GM12878 (cell line): ENCODE data around the gene FRMD3. TPM values are rescaled to one million over a fixed set of nuclear protein-coding genes. Genes with fewer than 3 reads are reported as not detected.

Experiments
- ATAC-seq: fragments of 200-7000 bp; cut with Tn5 transposase; 3 replicates; pipeline ENCODE4 v1.9.1; 2020; ENCODE audit warnings: mild to moderate bottlenecking, moderate library complexity
- BruUV-seq: library from RNA; stranded (reverse); fragments of 400-500 nt; replicated peaks from 2 replicates; lab custom pipeline; 2021; lab: Mats Ljungman, UMichigan
- CTCF ChIA-PET: fragments of 300-600 bp; sonication (Branson Sonifier 250); formaldehyde crosslinking; extraction: SDS; loops from one replicate; lab custom pipeline; 2021; ENCODE audit warnings: inconsistent platforms; lab: Yijun Ruan, JAX
- POLR2A ChIA-PET: fragments of 350-600 bp; formaldehyde crosslinking; extraction: SDS; loops from one replicate; lab custom pipeline; 2021; ENCODE audit warnings: inconsistent platforms; lab: Charles Lee
- RAD21 ChIA-PET: fragments of 300-600 bp; sonication (Branson Sonifier 250); formaldehyde crosslinking; loops from one replicate; lab custom pipeline; 2023; ENCODE audit warnings: antibody characterized with exemption; ENCODE audit not compliant: unreplicated experiment; lab: Charles Lee
- SMC1A ChIA-PET: fragments of 300-600 bp; sonication (Branson Sonifier 250); formaldehyde crosslinking; loops from one replicate; lab custom pipeline; 2023; ENCODE audit not compliant: unreplicated experiment, uncharacterized antibody; lab: Charles Lee
- DNase-seq: peaks from one replicate; pipeline ENCODE4 v3.0.0-alpha.2; 2011; ENCODE audit warnings: low read depth, low spot score
- FAIRE-seq: peaks from 3 replicates; lab custom pipeline; 2011; peaks lifted over from hg19 to GRCh38; lab: Jason Lieb, UNC
- H2AFZ ChIP-seq: 2 replicates; pipeline ENCODE4 v1.6.0; 2011; ENCODE audit warnings: low read depth, low read length, control low read depth; ENCODE audit not compliant: control insufficient read depth
- H3K27ac ChIP-seq: 2 replicates; pipeline ENCODE4 v1.5.1; 2011; ENCODE audit warnings: control low read depth; ENCODE audit not compliant: control insufficient read depth, insufficient read depth
- H3K27me3 ChIP-seq, 2 experiments: replicated peaks in 1 of 2; 2 replicates each; pipeline versions ENCODE4 v1.6.0 to v1.6.1; 2011; ENCODE audit warnings: low read length in 1 of 2; ENCODE audit not compliant: control insufficient read depth in 2 of 2, insufficient read depth in 2 of 2
- H3K36me3 ChIP-seq, 2 experiments: 2 replicates each; pipeline ENCODE4 v1.5.1; 2011; ENCODE audit warnings: low read length in 1 of 2; ENCODE audit not compliant: control insufficient read depth in 2 of 2, insufficient read depth in 2 of 2
- H3K4me1 ChIP-seq: 2 replicates; pipeline ENCODE4 v1.6.1; 2011; ENCODE audit warnings: mild to moderate bottlenecking, low read length, moderate library complexity, mixed read lengths; ENCODE audit not compliant: control insufficient read depth, insufficient read depth
- H3K4me2 ChIP-seq: 2 replicates; pipeline ENCODE4 v1.6.0; 2011; ENCODE audit warnings: control low read depth; ENCODE audit not compliant: control insufficient read depth, insufficient read depth
- H3K4me3 ChIP-seq: fragments of 200-600 bp; sonication (generic); 2 replicates; pipeline ENCODE4 v1.5.1; 2016
- H3K79me2 ChIP-seq: 2 replicates; pipeline ENCODE4 v1.6.0; 2011; ENCODE audit warnings: low read length; ENCODE audit not compliant: control insufficient read depth, insufficient read depth
- H3K9ac ChIP-seq: 2 replicates; pipeline ENCODE4 v1.8.0; 2011; ENCODE audit warnings: low read length, control low read depth, mixed read lengths; ENCODE audit not compliant: control insufficient read depth, insufficient read depth
- H3K9me3 ChIP-seq: replicated peaks from 3 replicates; pipeline ENCODE4 v1.5.1; 2011; ENCODE audit warnings: mild to moderate bottlenecking, low read length; ENCODE audit not compliant: control insufficient read depth, insufficient read depth
- H4K20me1 ChIP-seq: 2 replicates; pipeline ENCODE4 v1.6.0; 2011; ENCODE audit not compliant: control insufficient read depth, insufficient read depth
- ATF2 ChIP-seq: IDR thresholded peaks from 2 replicates; pipeline ENCODE4 v1.6.1; 2012; ENCODE audit warnings: low read length, inconsistent platforms
- CHD1 ChIP-seq: IDR thresholded peaks from 2 replicates; pipeline ENCODE4 v1.6.1; 2012; ENCODE audit warnings: low read depth, low read length, improper control_type of control experiment
- CTCF ChIP-seq, 3 experiments: IDR thresholded peaks in 2 of 3; conservative IDR thresholded peaks in 1 of 3; 2 replicates each; pipeline ENCODE4 v1.5.1; 2011; ENCODE audit warnings: low read depth in 3 of 3, low read length in 3 of 3, mild to moderate bottlenecking in 3 of 3, control low read depth in 2 of 3, moderate library complexity in 2 of 3, inconsistent platforms in 1 of 3, mixed read lengths in 1 of 3; ENCODE audit not compliant: control insufficient read depth in 2 of 3, insufficient read depth in 1 of 3; ENCODE audit errors: extremely low read depth in 1 of 3
- ESRRA ChIP-seq: IDR thresholded peaks from 2 replicates; pipeline ENCODE4 v1.6.1; 2012; ENCODE audit warnings: mild to moderate bottlenecking, low read length, improper control_type of control experiment
- EZH2 ChIP-seq: IDR thresholded peaks from 2 replicates; pipeline ENCODE4 v1.6.1; 2012; ENCODE audit warnings: low read depth, mild to moderate bottlenecking, control low read depth, inconsistent platforms, low read length, borderline replicate concordance; ENCODE audit not compliant: control insufficient read depth
- FOXK2 ChIP-seq: fragments of 450-650 bp; IDR thresholded peaks from 2 replicates; pipeline ENCODE4 v1.6.1; 2017; ENCODE audit warnings: mild to moderate bottlenecking, moderate library complexity
- MXI1 ChIP-seq: fragments of 150-350 bp; IDR thresholded peaks from 2 replicates; pipeline ENCODE4 v1.6.1; 2011; ENCODE audit warnings: low read depth, mild to moderate bottlenecking, inconsistent platforms, low read length, improper control_type of control experiment
- MYB ChIP-seq: fragments of 150-350 bp; IDR thresholded peaks from 2 replicates; pipeline ENCODE4 v1.6.1; 2014; ENCODE audit warnings: mild to moderate bottlenecking, low read depth, low read length, borderline replicate concordance
- NFXL1 ChIP-seq: fragments of 450-650 bp; IDR thresholded peaks from 2 replicates; pipeline ENCODE4 v1.6.1; 2017; ENCODE audit warnings: antibody characterized with exemption, mild to moderate bottlenecking, borderline replicate concordance
- NFYB ChIP-seq: IDR thresholded peaks from 2 replicates; pipeline ENCODE4 v1.6.1; 2011; ENCODE audit warnings: low read depth, mild to moderate bottlenecking, low read length, improper control_type of control experiment, moderate library complexity; ENCODE audit not compliant: insufficient read depth
- PAX8 ChIP-seq: fragments of 450-650 bp; IDR thresholded peaks from 2 replicates; pipeline ENCODE4 v1.6.1; 2017; ENCODE audit warnings: mild to moderate bottlenecking, moderate library complexity
- POLR2A ChIP-seq: IDR thresholded peaks from 2 replicates; pipeline ENCODE4 v1.6.1; 2011; ENCODE audit warnings: low read depth, mild to moderate bottlenecking, low read length
- RCOR1 ChIP-seq: conservative IDR thresholded peaks from 2 replicates; pipeline ENCODE4 v1.6.1; 2012; ENCODE audit warnings: low read depth, low read length, improper control_type of control experiment
- RFX5 ChIP-seq: IDR thresholded peaks from 2 replicates; pipeline ENCODE4 v1.6.1; 2011; ENCODE audit warnings: low read depth, low read length, improper control_type of control experiment
- SUPT20H ChIP-seq: IDR thresholded peaks from 2 replicates; pipeline ENCODE4 v1.6.1; 2011; ENCODE audit warnings: low read depth, mild to moderate bottlenecking, low read length, moderate library complexity, borderline replicate concordance; ENCODE audit not compliant: control insufficient read depth
- ZNF207 ChIP-seq: fragments of 450-650 bp; IDR thresholded peaks from 2 replicates; pipeline ENCODE4 v1.6.1; 2014; ENCODE audit warnings: antibody characterized with exemption, mild to moderate bottlenecking, borderline replicate concordance
- WGBS: methylation state at CpG from one replicate; pipeline ENCODE4 v1.1.6; 2016; ENCODE audit warnings: low lambda C conversion rate; ENCODE audit not compliant: insufficient replicate concordance, insufficient coverage; ENCODE audit errors: missing lambda C conversion rate; 5-methylcytosine and 5-hydroxymethylcytosine counted together
- in situ Hi-C: fragments of 300-500 bp; cut with MboI; formaldehyde crosslinking; loops from 9 replicates; pipeline ENCODE4 v1.14.3; 2018; ENCODE audit warnings: mixed read lengths
- intact Hi-C: fragments of 100-400 bp; cut with micrococcal nuclease; formaldehyde crosslinking; loops from one replicate; pipeline ENCODE4 v1.14.2; 2022; ENCODE audit not compliant: unreplicated experiment
- polyA plus RNA-seq, 11 experiments: library from polyadenylated mRNA; depleted of rRNA in 4 of 11; unstranded in 6 of 11; stranded (reverse) in 5 of 11; fragments of >200 nt; fragmentation: Nextera tagmentation in 4 of 11; fragmentation: Illumina TruSeq in 1 of 11; extraction: Ambion mirVana in 4 of 11; extraction: Trizol in 1 of 11; gene quantifications; 1 replicate in 1 of 11; 2 replicates in 10 of 11; pipeline versions ENCODE4 v1.2.1 to v1.2.3, GENCODE V29; 2011 to 2016; ENCODE audit warnings: inconsistent platforms in 2 of 11, missing spikeins in 2 of 11, low read depth in 1 of 11
- total RNA-seq, 4 experiments: library from RNA; depleted of rRNA in 3 of 4; stranded (reverse); fragments of >200 nt in 3 of 4; fragmentation: Illumina TruSeq in 1 of 4; extraction: Trizol in 1 of 4; gene quantifications; 2 replicates each; pipeline versions ENCODE4 v1.2.1 to v1.2.3, GENCODE V29; 2013 to 2021
- TF ChIP-seq, protein P1 (sequence below): IDR thresholded peaks from 2 replicates; pipeline ENCODE4 v1.6.1; 2012; ENCODE audit warnings: low read depth, low read length, improper control_type of control experiment
- TF ChIP-seq, protein P2 (sequence below): fragments of 450-650 bp; conservative IDR thresholded peaks from 2 replicates; pipeline ENCODE4 v1.6.1; 2017; ENCODE audit warnings: mild to moderate bottlenecking, moderate library complexity

Gene FRMD3
- total and polyA plus RNA-seq, 10 of the 15 experiments (the other 5 are each of a cell fraction or from before 2014, with no cell fraction given): 0.04 to 0.68 (median 0.21) TPM; not detected in 1

DNA sequence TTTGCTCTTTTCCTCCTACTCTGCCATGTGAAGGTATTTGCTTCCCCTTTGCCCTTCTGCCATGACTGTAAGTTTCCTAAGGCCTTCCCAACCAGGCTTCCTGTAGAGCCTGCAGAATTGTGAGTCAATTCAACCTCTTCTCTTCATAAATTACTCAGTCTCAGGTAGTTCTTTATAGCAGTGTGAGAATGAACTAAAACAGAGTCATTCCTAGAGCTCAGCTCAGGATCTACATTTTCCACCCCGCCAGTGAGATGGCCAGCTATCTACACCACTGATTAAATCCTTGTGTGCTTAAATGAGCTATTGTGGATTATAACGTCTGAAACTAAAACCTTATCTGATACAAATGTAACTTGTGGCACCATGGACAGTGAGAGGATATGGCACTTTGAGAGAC, 55.0 kb downstream of the FRMD3 start (continued):
- TF ChIP-seq, protein P1, sequence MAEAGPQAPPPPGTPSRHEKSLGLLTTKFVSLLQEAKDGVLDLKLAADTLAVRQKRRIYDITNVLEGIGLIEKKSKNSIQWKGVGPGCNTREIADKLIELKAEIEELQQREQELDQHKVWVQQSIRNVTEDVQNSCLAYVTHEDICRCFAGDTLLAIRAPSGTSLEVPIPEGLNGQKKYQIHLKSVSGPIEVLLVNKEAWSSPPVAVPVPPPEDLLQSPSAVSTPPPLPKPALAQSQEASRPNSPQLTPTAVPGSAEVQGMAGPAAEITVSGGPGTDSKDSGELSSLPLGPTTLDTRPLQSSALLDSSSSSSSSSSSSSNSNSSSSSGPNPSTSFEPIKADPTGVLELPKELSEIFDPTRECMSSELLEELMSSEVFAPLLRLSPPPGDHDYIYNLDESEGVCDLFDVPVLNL: no peak
- no peak for TF ChIP-seq MYB
- TF ChIP-seq MXI1: no peak
- TF ChIP-seq NFXL1: no peak
- no peak for TF ChIP-seq PAX8
- no peak for TF ChIP-seq ESRRA
- no peak for TF ChIP-seq SUPT20H
- no peak for TF ChIP-seq NFYB
- no peak for TF ChIP-seq POLR2A
- TF ChIP-seq CTCF (IDR thresholded peaks at IDR 0.05 in 2 of 3, conservative IDR thresholded peaks at IDR 0.05 in 1 of 3; ENCODE audit: control insufficient read depth in 2 of 3, extremely low read depth in 1 of 3, insufficient read depth in 1 of 3, low read depth in 3 of 3, low read length in 3 of 3): no peak

DNA sequence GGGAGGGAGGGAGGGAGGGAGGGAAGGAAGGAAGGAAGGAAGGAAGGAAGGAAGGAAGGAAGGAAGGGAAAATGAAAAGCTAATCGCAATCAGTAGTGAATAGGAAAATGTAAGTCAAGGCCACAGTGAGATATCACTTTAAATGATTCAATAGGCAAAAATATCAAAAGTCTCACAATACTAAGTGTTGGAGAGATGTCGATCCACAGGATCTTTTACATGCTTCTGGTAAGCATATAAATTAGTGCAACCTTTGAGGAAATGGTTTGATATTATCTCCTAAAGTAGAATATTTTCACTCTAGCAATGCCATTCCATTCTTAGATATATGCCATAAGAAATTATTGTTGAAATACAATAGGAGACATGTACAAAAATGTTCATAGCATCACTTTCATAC, 58.4 kb downstream of the FRMD3 start:
- H2AFZ ChIP-seq: no peak overlapping the region
- H3K27me3 ChIP-seq: no peaks in the 10 kb centered on the region
- H3K27ac ChIP-seq: no peak overlapping the region
- H3K4me2 ChIP-seq: no peak overlapping the region
- no peaks in the 10 kb centered on the region for H4K20me1 ChIP-seq
- H3K9ac ChIP-seq: no peak overlapping the region
- FAIRE-seq (no peak), ATAC-seq (no peak), DNase-seq (no peak)
- 48% methylated on average over 2 of the region's 2 CpGs for WGBS
- no peak overlapping the region for H3K4me3 ChIP-seq
- POLR2A ChIA-PET: no interaction called here
- no peaks in the 10 kb centered on the region for H3K36me3 ChIP-seq
- no TSS peak for BruUV-seq
- intact Hi-C loops (no loop called here), in situ Hi-C loops (no loop called here)
- RAD21 ChIA-PET: no interaction called here
- no peaks in the 10 kb centered on the region for H3K79me2 ChIP-seq
- no peaks in the 10 kb centered on the region for H3K9me3 ChIP-seq
- no peak for TF ChIP-seq ZNF207
- no peak for TF ChIP-seq RCOR1
- no peak for TF ChIP-seq RFX5
- TF ChIP-seq ATF2: no peak
- TF ChIP-seq FOXK2: no peak
- TF ChIP-seq CHD1: no peak
- no peak for TF ChIP-seq EZH2
- TF ChIP-seq, protein P2, sequence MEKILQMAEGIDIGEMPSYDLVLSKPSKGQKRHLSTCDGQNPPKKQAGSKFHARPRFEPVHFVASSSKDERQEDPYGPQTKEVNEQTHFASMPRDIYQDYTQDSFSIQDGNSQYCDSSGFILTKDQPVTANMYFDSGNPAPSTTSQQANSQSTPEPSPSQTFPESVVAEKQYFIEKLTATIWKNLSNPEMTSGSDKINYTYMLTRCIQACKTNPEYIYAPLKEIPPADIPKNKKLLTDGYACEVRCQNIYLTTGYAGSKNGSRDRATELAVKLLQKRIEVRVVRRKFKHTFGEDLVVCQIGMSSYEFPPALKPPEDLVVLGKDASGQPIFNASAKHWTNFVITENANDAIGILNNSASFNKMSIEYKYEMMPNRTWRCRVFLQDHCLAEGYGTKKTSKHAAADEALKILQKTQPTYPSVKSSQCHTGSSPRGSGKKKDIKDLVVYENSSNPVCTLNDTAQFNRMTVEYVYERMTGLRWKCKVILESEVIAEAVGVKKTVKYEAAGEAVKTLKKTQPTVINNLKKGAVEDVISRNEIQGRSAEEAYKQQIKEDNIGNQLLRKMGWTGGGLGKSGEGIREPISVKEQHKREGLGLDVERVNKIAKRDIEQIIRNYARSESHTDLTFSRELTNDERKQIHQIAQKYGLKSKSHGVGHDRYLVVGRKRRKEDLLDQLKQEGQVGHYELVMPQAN: no peak
- CTCF ChIA-PET: no interaction called here
- H3K4me1 ChIP-seq: no peaks in the 10 kb centered on the region
- SMC1A ChIA-PET: no interaction called here
